ENCODE data around the gene SEMA4B. TPM values are rescaled to one million over a fixed set of nuclear protein-coding genes. Genes with fewer than 3 reads are reported as not detected.

Gene SEMA4B
- polyA plus RNA-seq, 1 donor (not counting 4 experiments of a cell fraction or from before 2014, with no cell fraction given), result 58.7 TPM

GRCh38 chr15:90227816-90228772, 27.0 kb downstream of the SEMA4B start:
- Histone ChIP-seq H3K79me2 (ENCODE audit: control insufficient read depth, insufficient read depth, low read length) (peaks cover 22% of the 10 kb centered on the region), H4K20me1 (ENCODE audit: control insufficient read depth, extremely low read depth, insufficient read depth, low read length) (peaks cover 3% of the 10 kb centered on the region), H3K9ac (ENCODE audit: control insufficient read depth, extremely low read depth, insufficient read depth, low read length) (no peak overlapping the region), H3K4me3 (ENCODE audit: control insufficient read depth in 2 of 3, extremely low read depth in 1 of 3, insufficient read depth in 2 of 3, low read depth in 1 of 3, low read length in 3 of 3) (no peak overlapping the region), H3K36me3 (ENCODE audit: control insufficient read depth in 2 of 2, extremely low read depth in 1 of 2, insufficient read depth in 2 of 2, low read length in 2 of 2) (peaks cover 50 to 64% of the 10 kb centered on the region in 2 experiments), H3K4me2 (ENCODE audit: control insufficient read depth, extremely low read depth, insufficient read depth, low read depth, low read length) (no peak overlapping the region), H3K27ac (ENCODE audit: control insufficient read depth, insufficient read depth, low read length) (no peak overlapping the region), H3K4me1 (ENCODE audit: control insufficient read depth, extremely low read depth, insufficient read depth, low read length) (peaks cover 17% of the 10 kb centered on the region), H3K27me3 (ENCODE audit: control insufficient read depth, extremely low read depth, insufficient read depth, low read length) (no peaks in the 10 kb centered on the region), H3K9me1 (ENCODE audit: control insufficient read depth, extremely low read depth, insufficient read depth, low read length) (peaks cover 2% of the 10 kb centered on the region), H2AFZ (ENCODE audit: control insufficient read depth, low read length) (no peak overlapping the region), H3K9me3 (ENCODE audit: control insufficient read depth, low read depth, low read length) (no peaks in the 10 kb centered on the region)
- FAIRE-seq, result no peak
- TF ChIP-seq EZH2 (IDR thresholded peaks at IDR 0.05; ENCODE audit: low read length), result no peak
- no peak for TF ChIP-seq CTCF (optimal IDR thresholded peaks at IDR 0.05 in 1 of 3, IDR thresholded peaks at IDR 0.05 in 1 of 3, conservative IDR thresholded peaks at IDR 0.05 in 1 of 3; ENCODE audit: extremely low read depth in 1 of 3, insufficient read depth in 2 of 3, low read length in 3 of 3)
- dilution Hi-C loops (cut with MboI; ENCODE audit: extremely low pct_ligation_motif_present, low sequenced_read_pairs), result no loop called here
- no peak for DNase-seq (ENCODE audit: low read depth, low spot score)

- FAIRE-seq, result no peak
- dilution Hi-C loops (cut with MboI; ENCODE audit: extremely low pct_ligation_motif_present, low sequenced_read_pairs), result no loop called here
- H3K36me3 ChIP-seq (ENCODE audit: control insufficient read depth in 2 of 2, extremely low read depth in 1 of 2, insufficient read depth in 2 of 2, low read length in 2 of 2), result peaks cover 41 to 57% of the 10 kb centered on the region in 2 experiments
- peaks cover 3% of the 10 kb centered on the region for H4K20me1 ChIP-seq (ENCODE audit: control insufficient read depth, extremely low read depth, insufficient read depth, low read length)
- peaks cover 18% of the 10 kb centered on the region for H3K79me2 ChIP-seq (ENCODE audit: control insufficient read depth, insufficient read depth, low read length)
- peaks cover 17% of the 10 kb centered on the region for H3K4me1 ChIP-seq (ENCODE audit: control insufficient read depth, extremely low read depth, insufficient read depth, low read length)
- no peak overlapping the region for H3K27ac ChIP-seq (ENCODE audit: control insufficient read depth, insufficient read depth, low read length)
- no peak for DNase-seq (ENCODE audit: low read depth, low spot score)
- no peak overlapping the region for H3K4me2 ChIP-seq (ENCODE audit: control insufficient read depth, extremely low read depth, insufficient read depth, low read depth, low read length)
- H3K27me3 ChIP-seq (ENCODE audit: control insufficient read depth, extremely low read depth, insufficient read depth, low read length), result no peaks in the 10 kb centered on the region
- no peak overlapping the region for H2AFZ ChIP-seq (ENCODE audit: control insufficient read depth, low read length)
- no peak for TF ChIP-seq EZH2 (IDR thresholded peaks at IDR 0.05; ENCODE audit: low read length)
- no peak for TF ChIP-seq CTCF (optimal IDR thresholded peaks at IDR 0.05 in 1 of 3, IDR thresholded peaks at IDR 0.05 in 1 of 3, conservative IDR thresholded peaks at IDR 0.05 in 1 of 3; ENCODE audit: extremely low read depth in 1 of 3, insufficient read depth in 2 of 3, low read length in 3 of 3)
- H3K9me3 ChIP-seq (ENCODE audit: control insufficient read depth, low read depth, low read length), result no peaks in the 10 kb centered on the region
- H3K9ac ChIP-seq (ENCODE audit: control insufficient read depth, extremely low read depth, insufficient read depth, low read length), result no peak overlapping the region
- no peak overlapping the region for H3K4me3 ChIP-seq (ENCODE audit: control insufficient read depth in 2 of 3, extremely low read depth in 1 of 3, insufficient read depth in 2 of 3, low read depth in 1 of 3, low read length in 3 of 3)
- H3K9me1 ChIP-seq (ENCODE audit: control insufficient read depth, extremely low read depth, insufficient read depth, low read length), result peaks cover 2% of the 10 kb centered on the region
Measured at GRCh38 chr15:90228960-90229359, 27.8 kb downstream of the SEMA4B start.

All from keratinocyte (primary cell).